Mesenchymal stem cell (in vitro differentiated cells and primary cell): ENCODE data around the gene CYTH2.

Experiments used
- DNase-seq: peaks from one replicate; pipeline ENCODE4 v3.0.0-alpha.2; 2013
- H2AFZ ChIP-seq: one replicate; pipeline ENCODE4 v1.6.1; 2013; ENCODE audit warnings: low read depth, mild to moderate bottlenecking, control low read depth, inconsistent platforms, low read length, moderate library complexity
- H2AK5ac ChIP-seq: 2 replicates; pipeline ENCODE4 v1.6.1; 2013; ENCODE audit warnings: low read length, moderate library complexity, mild to moderate bottlenecking, inconsistent platforms; ENCODE audit not compliant: severe bottlenecking
- H2BK120ac ChIP-seq: one replicate; pipeline ENCODE4 v1.6.1; 2013; ENCODE audit warnings: low read depth, mild to moderate bottlenecking, inconsistent platforms, low read length, moderate library complexity
- H2BK12ac ChIP-seq, 2 experiments: one replicate each; pipeline ENCODE4 v1.6.1; 2013; ENCODE audit warnings: inconsistent platforms in 2 of 2, low read length in 2 of 2, mild to moderate bottlenecking in 2 of 2, moderate library complexity in 2 of 2, control low read depth in 1 of 2
- H2BK15ac ChIP-seq: one replicate; pipeline ENCODE4 v1.6.1; 2013; ENCODE audit warnings: mild to moderate bottlenecking, low read depth, inconsistent platforms; ENCODE audit not compliant: poor library complexity, severe bottlenecking
- H2BK5ac ChIP-seq: 2 replicates; pipeline ENCODE4 v1.6.1; 2013; ENCODE audit warnings: low read depth, mild to moderate bottlenecking, low read length, control low read depth, inconsistent platforms; ENCODE audit not compliant: poor library complexity, severe bottlenecking
- H3K14ac ChIP-seq, 2 experiments: one replicate each; pipeline ENCODE4 v1.6.1; 2013; ENCODE audit warnings: inconsistent platforms in 2 of 2, low read length in 2 of 2, control low read depth in 1 of 2, mild to moderate bottlenecking in 1 of 2, moderate library complexity in 1 of 2
- H3K18ac ChIP-seq, 2 experiments: one replicate each; pipeline ENCODE4 v1.6.1; 2013; ENCODE audit warnings: inconsistent platforms in 2 of 2, low read length in 2 of 2, control low read depth in 1 of 2, low read depth in 1 of 2, mild to moderate bottlenecking in 1 of 2
- H3K23ac ChIP-seq, 2 experiments: one replicate each; pipeline ENCODE4 v1.6.1; 2013; ENCODE audit warnings: inconsistent platforms in 2 of 2, low read length in 2 of 2, mild to moderate bottlenecking in 2 of 2, moderate library complexity in 2 of 2, control low read depth in 1 of 2
- H3K27ac ChIP-seq: 2 replicates; pipeline ENCODE4 v1.5.1; 2013; ENCODE audit warnings: mild to moderate bottlenecking, moderate library complexity, low read length, control low read depth, inconsistent platforms; ENCODE audit not compliant: poor library complexity, severe bottlenecking
- H3K27me3 ChIP-seq, 2 experiments: 2 replicates each; pipeline versions ENCODE4 v1.6.1 to v1.7.0; 2013; ENCODE audit warnings: low read length in 2 of 2, mild to moderate bottlenecking in 2 of 2, moderate library complexity in 2 of 2, control low read depth in 1 of 2, inconsistent platforms in 1 of 2; ENCODE audit not compliant: control insufficient read depth in 1 of 2, insufficient read depth in 1 of 2
- H3K36me3 ChIP-seq, 2 experiments: 2 replicates each; pipeline versions ENCODE4 v1.6.1 to v1.7.0; 2013; ENCODE audit warnings: low read length in 2 of 2, control low read depth in 1 of 2, inconsistent platforms in 1 of 2, low read depth in 1 of 2, mild to moderate bottlenecking in 1 of 2; ENCODE audit not compliant: insufficient read depth in 2 of 2, control insufficient read depth in 1 of 2
- H3K4ac ChIP-seq, 2 experiments: one replicate each; pipeline ENCODE4 v1.6.1; 2013; ENCODE audit warnings: inconsistent platforms in 2 of 2, low read length in 2 of 2, mild to moderate bottlenecking in 2 of 2, moderate library complexity in 2 of 2, control low read depth in 1 of 2, low read depth in 1 of 2
- H3K4me1 ChIP-seq: 2 replicates; pipeline ENCODE4 v1.6.1; 2013; ENCODE audit warnings: low read depth, low read length, control low read depth; ENCODE audit not compliant: control insufficient read depth, insufficient read depth
- H3K4me2 ChIP-seq: 2 replicates; pipeline ENCODE4 v1.6.1; 2013; ENCODE audit warnings: low read length, mild to moderate bottlenecking, inconsistent platforms; ENCODE audit not compliant: poor library complexity, severe bottlenecking
- H3K4me3 ChIP-seq, 2 experiments: 2 replicates each; pipeline versions ENCODE4 v1.5.1 to v1.7.0; 2013; ENCODE audit warnings: low read length in 2 of 2, mild to moderate bottlenecking in 2 of 2, control low read depth in 1 of 2, low read depth in 1 of 2; ENCODE audit not compliant: insufficient read depth in 1 of 2
- H3K79me1 ChIP-seq: replicated peaks from 2 replicates; pipeline ENCODE4 v1.6.1; 2013; ENCODE audit warnings: mild to moderate bottlenecking, control low read depth, low read length, inconsistent platforms; ENCODE audit not compliant: poor library complexity, severe bottlenecking
- H3K9ac ChIP-seq: 2 replicates; pipeline ENCODE4 v1.7.0; 2013; ENCODE audit warnings: mild to moderate bottlenecking, low read length, moderate library complexity
- H3K9me3 ChIP-seq: 2 replicates; pipeline ENCODE4 v1.7.0; 2013; ENCODE audit warnings: mild to moderate bottlenecking, low read length; ENCODE audit not compliant: control insufficient read depth
- H4K8ac ChIP-seq: one replicate; pipeline ENCODE4 v1.6.1; 2013; ENCODE audit warnings: inconsistent platforms, mild to moderate bottlenecking, low read length, moderate library complexity
- H4K91ac ChIP-seq: one replicate; pipeline ENCODE4 v1.6.1; 2013; ENCODE audit warnings: mild to moderate bottlenecking, low read length, inconsistent platforms
- WGBS: methylation state at CpG from one replicate; pipeline ENCODE4 v1.1.7; 2013; ENCODE audit warnings: mixed read lengths; 5-methylcytosine and 5-hydroxymethylcytosine counted together

Gene CYTH2

GRCh38 chr19:48524732-48525131 lies 55.6 kb downstream of the CYTH2 start:
- Histone ChIP-seq H2BK120ac (no peak overlapping the region), H3K27ac (no peak overlapping the region), H3K9me3 (peaks cover 18% of the 10 kb centered on the region), H3K18ac (no peak overlapping the region), H2AFZ (no peak overlapping the region), H3K36me3 (no peaks in the 10 kb centered on the region), H3K4me3 (no peak overlapping the region), H4K91ac (no peak overlapping the region), H3K27me3 (no peaks in the 10 kb centered on the region), H2BK5ac (no peak overlapping the region), H2BK15ac (no peak overlapping the region), H3K4me2 (no peak overlapping the region), H3K23ac (no peak overlapping the region), H3K9ac (no peak overlapping the region), H3K79me1 (no peaks in the 10 kb centered on the region), H3K4ac (no peak overlapping the region), H4K8ac (no peak overlapping the region), H2AK5ac (no peak overlapping the region), H2BK12ac (no peak overlapping the region), H3K14ac (no peak overlapping the region), H3K4me1 (no peaks in the 10 kb centered on the region)
- 98% methylated on average over 5 of the region's 5 CpGs for WGBS
- no peak for DNase-seq

GRCh38 chr19:48529156-48529555 lies 60.0 kb downstream of the CYTH2 start:
- Histone ChIP-seq H3K27ac (no peak overlapping the region), H2BK15ac (no peak overlapping the region), H2AK5ac (no peak overlapping the region), H3K18ac (no peak overlapping the region), H3K14ac (no peak overlapping the region), H3K4ac (no peak overlapping the region), H2BK12ac (no peak overlapping the region), H3K36me3 (no peaks in the 10 kb centered on the region), H2AFZ (no peak overlapping the region), H3K4me3 (no peak overlapping the region), H3K27me3 (peaks cover 0 to 4% of the 10 kb centered on the region in 2 experiments), H3K79me1 (no peaks in the 10 kb centered on the region), H3K4me2 (no peak overlapping the region), H3K4me1 (no peaks in the 10 kb centered on the region), H2BK120ac (no peak overlapping the region), H4K91ac (no peak overlapping the region), H3K9ac (no peak overlapping the region), H4K8ac (no peak overlapping the region), H2BK5ac (no peak overlapping the region), H3K9me3 (peaks cover 16% of the 10 kb centered on the region), H3K23ac (no peak overlapping the region)
- 95% methylated on average over 4 of the region's 4 CpGs for WGBS
- no peak for DNase-seq

- Histone ChIP-seq H3K14ac (no peak overlapping the region), H4K91ac (no peak overlapping the region), H3K9me3 (peaks cover 10% of the 10 kb centered on the region), H2BK120ac (no peak overlapping the region), H3K79me1 (no peaks in the 10 kb centered on the region), H2BK12ac (no peak overlapping the region), H2AFZ (no peak overlapping the region), H2BK5ac (no peak overlapping the region), H2AK5ac (no peak overlapping the region), H3K27me3 (peaks cover 0 to 4% of the 10 kb centered on the region in 2 experiments), H3K4me3 (no peak overlapping the region), H3K9ac (peak overlapping the region; percentile 40), H3K27ac (no peak overlapping the region), H3K23ac (no peak overlapping the region), H3K4ac (no peak overlapping the region), H3K36me3 (no peaks in the 10 kb centered on the region), H3K4me2 (no peak overlapping the region), H3K4me1 (no peaks in the 10 kb centered on the region), H3K18ac (no peak overlapping the region), H2BK15ac (no peak overlapping the region), H4K8ac (no peak overlapping the region)
- DNase-seq = no peak
- 82% methylated on average over 20 of the region's 20 CpGs for WGBS
Measured at GRCh38 chr19:48530066-48530720, 61.0 kb downstream of the CYTH2 start.

GRCh38 chr19:48530770-48531169 lies 61.6 kb downstream of the CYTH2 start:
- Histone ChIP-seq H4K91ac (no peak overlapping the region), H2AK5ac (no peak overlapping the region), H2BK15ac (no peak overlapping the region), H2BK12ac (no peak overlapping the region), H3K27me3 (peaks cover 0 to 4% of the 10 kb centered on the region in 2 experiments), H3K18ac (no peak overlapping the region), H2BK120ac (no peak overlapping the region), H3K36me3 (no peaks in the 10 kb centered on the region), H3K79me1 (no peaks in the 10 kb centered on the region), H3K9me3 (peaks cover 10% of the 10 kb centered on the region), H3K14ac (no peak overlapping the region), H3K9ac (no peak overlapping the region), H2AFZ (no peak overlapping the region), H3K27ac (no peak overlapping the region), H3K4me3 (no peak overlapping the region), H4K8ac (no peak overlapping the region), H3K23ac (no peak overlapping the region), H3K4me2 (no peak overlapping the region), H3K4me1 (no peaks in the 10 kb centered on the region), H3K4ac (no peak overlapping the region), H2BK5ac (no peak overlapping the region)
- no peak for DNase-seq
- WGBS = 85% methylated on average over 3 of the region's 6 CpGs
